Sigmoid colon (tissue), 4 donors: ENCODE data around the gene IRF5.

Experiments used
- CTCF ChIP-seq, 4 experiments: fragments of 450-650 bp in 3 of 4; fragments of 200-600 bp in 1 of 4; IDR thresholded peaks; one replicate each; pipeline ENCODE4 v1.5.1; 2016 to 2019; ENCODE audit warnings: antibody characterized with exemption in 4 of 4, mild to moderate bottlenecking in 3 of 4, moderate library complexity in 2 of 4
- EP300 ChIP-seq, 4 donors: sonication (generic); formaldehyde crosslinking; IDR thresholded peaks; one replicate each; pipeline ENCODE4 v1.6.1; 2017; ENCODE audit warnings: antibody characterized with exemption in 4 of 4
- POLR2A ChIP-seq, 2 donors: fragments of 450-650 bp; IDR thresholded peaks; one replicate each; pipeline ENCODE4 v1.6.1; 2016; ENCODE audit warnings: antibody characterized with exemption in 2 of 2, mild to moderate bottlenecking in 2 of 2, moderate library complexity in 2 of 2
- POLR2AphosphoS5 ChIP-seq, 4 donors: sonication (generic); formaldehyde crosslinking; IDR thresholded peaks; one replicate each; pipeline ENCODE4 v1.6.1; 2017; ENCODE audit warnings: antibody characterized with exemption in 4 of 4

GRCh38 chr7:128948976-128949760 lies 11.4 kb downstream of the IRF5 start:
- TF ChIP-seq CTCF (IDR thresholded peaks at IDR 0.05) (no peak), EP300 (IDR thresholded peaks at IDR 0.05) (no peak), POLR2A (IDR thresholded peaks at IDR 0.05) (no peak), POLR2AphosphoS5 (IDR thresholded peaks at IDR 0.05) (no peak)
